GM21390 (cell line): ENCODE measurements around the gene KIF26B.

Experiments used
- ATAC-seq: cut with Tn5 transposase; IDR thresholded peaks from one replicate; pipeline ENCODE4 v1.9.1; 2021; ENCODE audit not compliant: unreplicated experiment

KIF26B gene

DNA sequence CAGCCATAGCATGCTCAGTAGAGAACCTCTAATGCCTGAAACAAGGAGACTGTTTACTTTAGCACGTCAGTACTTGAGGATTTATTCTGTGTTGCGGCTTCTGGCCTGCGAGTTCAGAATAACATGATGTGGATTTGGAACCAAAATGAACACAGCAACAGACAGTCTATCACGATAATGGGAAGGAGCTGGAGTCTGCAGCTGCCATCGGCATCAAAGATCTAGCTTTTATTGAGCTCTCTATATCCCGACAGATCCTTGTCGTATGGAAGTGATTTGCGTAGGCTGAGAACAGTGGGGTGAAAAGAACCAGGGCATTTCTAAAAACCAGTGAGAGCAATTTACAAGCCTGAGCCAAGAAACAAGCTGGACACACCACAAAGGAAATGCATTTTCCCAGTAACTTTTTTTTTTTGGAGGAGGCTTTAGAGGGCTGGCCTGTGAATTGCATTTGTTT is 294.2 kb downstream of the KIF26B start:
- no peak for ATAC-seq

DNA sequence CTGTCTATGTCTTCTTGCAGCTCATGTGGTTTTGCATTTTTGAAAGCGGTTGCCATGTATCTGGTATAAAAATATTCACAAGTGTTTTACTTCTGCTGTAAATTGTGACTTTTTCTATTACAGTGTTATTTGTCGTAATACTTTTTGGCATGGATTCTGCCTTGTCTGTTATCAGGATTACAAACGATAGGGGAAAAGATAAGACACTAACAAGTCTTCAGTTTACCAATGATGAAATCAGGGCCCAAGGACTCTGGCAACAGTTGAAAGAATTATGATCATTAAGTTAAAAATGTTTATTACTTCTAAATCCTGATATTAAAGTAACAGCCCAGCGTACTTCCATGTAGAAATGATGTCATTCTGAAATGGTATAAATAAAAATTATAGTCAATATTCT is 298.8 kb downstream of the KIF26B start:
- ATAC-seq, result no peak

DNA sequence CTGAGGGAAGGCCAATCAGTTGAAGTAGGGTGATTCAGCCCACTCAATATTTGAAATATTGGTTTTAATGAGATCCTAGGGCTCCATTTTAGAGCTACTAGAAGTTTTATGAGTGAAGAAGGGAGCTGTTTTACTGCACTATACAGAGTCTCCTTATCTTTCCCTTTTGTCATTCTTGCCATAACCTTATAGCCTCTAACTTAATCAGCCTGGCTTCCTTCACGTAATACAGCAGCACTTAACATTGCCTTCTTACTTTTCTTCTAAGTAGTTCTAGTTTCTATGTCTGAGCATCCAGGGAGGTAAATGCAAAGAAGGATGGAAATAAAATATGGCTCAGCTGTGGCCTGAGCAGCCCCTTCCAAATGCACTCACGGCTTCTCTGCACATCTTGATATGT is 299.3 kb downstream of the KIF26B start:
- no peak for ATAC-seq

DNA sequence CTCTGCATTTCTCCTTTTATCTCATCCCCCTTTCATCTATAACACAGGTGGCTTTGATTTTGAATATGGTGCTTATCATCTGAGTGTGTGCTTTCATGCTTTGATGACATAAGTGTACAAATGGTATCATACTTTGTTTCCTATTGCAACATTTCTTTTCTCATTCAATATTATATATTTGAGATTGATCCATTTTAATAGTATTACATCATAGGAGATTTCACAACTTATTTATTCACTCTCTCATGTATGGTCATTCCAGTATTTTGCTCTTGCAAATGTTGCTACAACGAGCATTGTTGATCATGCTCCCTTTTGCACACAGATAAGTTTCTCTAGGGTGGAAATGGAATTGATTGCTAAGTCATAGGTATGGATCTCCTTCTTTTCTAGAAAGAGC is 302.8 kb downstream of the KIF26B start:
- no peak for ATAC-seq

DNA sequence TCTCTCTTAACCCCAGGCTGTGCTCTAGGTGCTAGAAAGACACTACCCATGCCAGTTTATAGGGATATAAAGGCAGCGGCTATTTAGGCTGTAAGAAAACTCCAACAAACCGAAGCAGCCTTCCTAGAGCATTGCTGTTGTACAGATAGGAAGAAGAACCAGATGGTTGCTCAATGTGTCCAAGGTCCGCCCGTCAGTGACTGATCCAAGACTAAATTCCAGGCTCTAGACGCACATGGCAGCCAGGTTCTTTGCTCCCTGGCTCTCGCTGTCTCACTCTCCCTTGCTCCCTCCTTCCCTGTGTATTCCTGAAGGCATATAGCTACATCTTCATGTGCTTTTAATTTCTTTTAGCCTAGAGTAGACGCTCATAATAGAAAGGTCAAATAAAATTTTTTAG is 303.4 kb downstream of the KIF26B start:
- no peak for ATAC-seq

DNA sequence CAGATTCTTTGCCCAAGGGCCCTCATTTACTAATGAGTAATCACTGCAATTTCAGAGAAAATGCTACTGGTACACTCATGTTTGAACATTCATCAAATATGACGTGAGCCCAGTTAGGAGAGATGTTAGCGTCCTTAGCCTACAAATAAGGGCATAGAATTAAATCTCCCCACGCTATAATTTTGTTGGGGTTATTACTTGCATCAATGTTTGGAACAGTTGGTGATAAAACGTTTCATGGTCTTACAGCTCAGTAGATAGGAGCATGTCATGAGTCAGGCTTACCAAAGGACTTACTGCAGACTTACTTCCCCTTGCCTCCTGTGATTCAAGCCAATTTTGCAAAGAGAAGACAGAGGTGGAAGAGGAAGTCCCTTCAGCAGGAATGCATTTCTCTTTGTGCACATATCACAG is 304.0 kb downstream of the KIF26B start:
- no peak for ATAC-seq

DNA sequence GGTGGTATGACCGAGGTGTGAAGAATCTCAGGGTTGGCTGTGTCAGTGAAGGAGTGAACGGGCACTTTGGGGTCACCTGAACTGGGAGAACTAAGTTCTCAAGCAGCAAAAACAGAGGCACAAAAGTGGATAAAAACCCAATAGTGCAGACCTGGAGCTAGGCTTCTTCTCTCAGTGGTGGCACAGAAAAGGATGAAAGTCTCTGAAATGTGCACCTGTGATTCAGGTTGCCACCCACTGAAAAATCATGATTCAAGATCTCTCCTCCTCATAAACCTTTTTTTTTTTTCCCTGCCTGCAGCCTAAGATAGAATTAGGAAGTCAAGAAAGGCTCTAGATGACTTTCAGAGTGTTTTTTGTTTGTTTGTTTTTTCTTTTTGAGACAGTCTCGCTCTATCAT is 304.8 kb downstream of the KIF26B start:
- no peak for ATAC-seq

DNA sequence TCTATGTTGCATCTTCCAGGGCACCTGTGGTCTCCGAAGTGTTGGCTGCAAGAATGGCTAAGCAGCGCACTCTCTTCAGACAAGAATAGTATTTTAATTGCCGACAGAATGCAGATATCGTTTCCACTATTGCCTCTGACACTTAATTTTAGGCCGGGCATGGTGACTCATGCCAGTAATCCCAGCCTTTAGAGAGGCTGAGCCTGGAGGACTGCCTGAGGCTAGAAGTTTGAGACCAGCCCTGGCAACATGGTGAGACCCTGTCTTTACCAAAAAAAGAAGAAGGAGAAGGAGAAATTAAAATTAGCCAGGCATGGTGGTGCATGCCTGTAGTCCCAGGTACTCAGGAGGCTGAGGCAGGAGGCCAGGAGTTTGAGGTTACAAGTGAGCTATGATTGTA is 306.9 kb downstream of the KIF26B start:
- ATAC-seq, result no peak

DNA sequence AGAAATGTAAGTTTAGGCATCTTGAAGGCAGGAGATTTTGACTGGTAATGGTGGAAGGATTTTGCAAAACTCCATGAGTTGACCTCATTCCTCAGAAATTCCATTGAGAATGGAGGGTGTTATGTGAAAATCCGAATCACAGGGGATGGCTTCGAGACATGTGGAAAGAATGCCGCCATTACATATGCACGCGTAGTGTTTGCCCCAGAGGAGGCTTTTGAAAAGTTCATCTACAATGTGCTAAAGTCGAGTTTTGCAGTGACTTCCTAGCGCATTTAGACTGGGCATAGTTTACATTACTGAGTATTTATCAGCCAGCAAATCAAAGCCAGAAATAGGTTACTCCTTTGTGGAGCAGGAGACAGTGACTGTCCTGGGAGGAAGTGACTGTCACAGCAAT is 307.4 kb downstream of the KIF26B start:
- no peak for ATAC-seq

DNA sequence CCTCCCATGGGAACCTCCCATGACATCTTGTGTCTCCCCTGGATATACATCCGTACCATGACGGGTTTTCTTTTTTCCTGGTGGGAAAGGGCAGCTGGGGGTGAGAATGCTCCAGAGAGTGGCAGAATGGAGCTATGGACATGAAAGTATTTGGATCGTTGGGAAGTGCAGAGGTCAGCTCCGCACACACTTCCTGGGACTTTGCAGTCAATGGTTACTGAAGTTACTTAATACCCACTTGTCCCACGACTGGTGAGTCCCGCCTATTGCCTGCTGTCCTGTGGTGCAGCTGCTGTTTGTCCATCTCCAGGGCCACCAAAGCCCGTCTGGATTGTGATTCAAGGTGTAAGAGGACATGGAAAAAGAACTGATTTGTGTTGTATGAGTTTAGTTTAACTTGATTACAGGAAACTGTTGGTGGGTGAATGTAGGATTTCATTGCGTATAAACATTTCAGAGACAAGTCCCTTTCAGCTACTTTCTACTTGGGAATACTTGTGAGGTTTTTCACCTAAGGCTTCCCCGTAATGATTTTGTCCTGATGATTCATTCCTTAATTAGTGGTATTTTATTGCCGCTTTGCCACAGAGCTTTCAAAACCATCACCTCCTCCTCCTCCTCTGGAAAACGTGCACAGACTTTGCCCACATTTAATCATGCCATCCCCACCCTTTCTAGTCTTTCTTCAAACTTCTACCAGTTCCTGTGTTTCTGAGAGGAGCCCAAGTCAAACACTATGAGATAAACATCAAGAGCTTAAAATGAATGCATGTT is 308.8 kb downstream of the KIF26B start:
- no peak for ATAC-seq

DNA sequence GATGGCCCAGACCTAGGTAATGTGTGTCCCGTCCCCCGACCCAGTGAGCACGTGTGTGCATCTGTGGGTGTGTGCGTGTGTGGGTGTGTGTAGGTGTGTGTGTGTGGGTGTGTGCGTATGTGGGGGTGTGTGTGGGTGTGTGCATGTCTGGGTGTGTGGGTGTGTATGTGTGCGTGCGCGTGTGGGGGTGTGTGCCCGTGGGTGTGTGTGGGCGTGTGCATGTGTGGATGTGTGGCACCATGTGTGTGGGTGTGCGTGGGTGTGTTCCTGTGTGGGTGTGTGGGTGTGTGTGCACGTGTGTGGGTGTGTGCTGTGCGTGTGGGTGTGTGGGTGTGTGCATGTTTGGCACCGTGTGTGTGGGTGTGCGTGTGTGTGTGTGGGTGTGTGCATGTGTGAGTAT is 309.5 kb downstream of the KIF26B start:
- ATAC-seq, result no peak

DNA sequence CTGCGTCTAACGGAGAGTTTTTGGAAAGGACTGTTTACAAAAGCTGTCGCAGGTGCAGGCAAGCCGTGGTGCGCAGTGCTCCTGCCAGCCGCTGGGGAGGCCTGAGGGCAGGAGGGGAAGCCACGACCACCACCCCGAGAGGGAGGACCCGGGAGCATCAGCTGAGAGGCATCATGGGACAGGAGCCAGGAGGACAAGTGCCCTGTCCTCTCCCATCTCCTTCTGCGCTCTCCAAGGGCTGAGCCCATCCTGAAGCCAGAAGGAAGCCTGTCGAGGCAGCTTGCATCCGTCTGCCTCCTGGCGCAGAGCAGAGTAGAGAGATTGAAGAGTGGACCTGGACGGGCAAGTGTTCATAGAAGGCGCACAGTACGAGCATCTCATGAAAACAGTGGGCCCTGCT is 310.9 kb downstream of the KIF26B start:
- no peak for ATAC-seq

DNA sequence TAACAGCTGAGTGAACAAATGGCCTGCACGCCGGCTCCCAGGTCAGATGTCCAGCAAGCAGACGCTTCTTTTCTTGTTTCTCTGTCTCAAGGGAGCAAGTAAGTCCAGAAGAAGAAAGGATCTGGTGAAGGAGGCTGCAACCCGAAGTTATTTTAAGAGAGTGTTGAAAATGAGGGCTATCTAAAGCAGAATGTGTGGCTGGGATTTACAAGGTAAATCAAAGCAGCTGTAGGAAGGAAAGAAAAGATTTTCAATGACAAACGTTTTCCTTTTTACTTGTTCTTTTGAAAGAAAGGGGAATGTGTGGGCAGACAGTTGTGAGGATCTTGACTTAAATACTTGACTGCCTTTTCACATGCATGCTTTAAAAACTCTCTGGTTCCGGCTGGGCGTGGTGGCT is 311.5 kb downstream of the KIF26B start:
- no peak for ATAC-seq

DNA sequence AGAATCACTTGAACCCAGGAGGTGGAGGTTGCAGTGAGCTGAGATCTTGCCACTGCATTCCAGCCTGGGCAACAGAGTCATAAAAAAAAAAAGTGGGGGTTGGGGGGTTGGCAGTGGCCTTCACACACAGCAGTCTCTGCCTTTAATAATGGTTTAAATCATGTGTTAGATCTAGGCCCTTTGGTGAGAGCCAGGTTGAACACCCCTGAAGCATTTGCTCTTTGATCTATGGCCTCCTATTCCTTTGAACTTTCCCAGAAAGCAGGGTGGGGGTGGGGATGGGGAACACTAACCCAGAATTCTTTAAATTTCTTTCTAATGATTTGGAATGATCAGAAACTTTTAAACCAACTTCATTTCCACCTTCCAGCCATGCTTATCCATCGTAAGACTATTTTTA is 313.0 kb downstream of the KIF26B start:
- no peak for ATAC-seq

DNA sequence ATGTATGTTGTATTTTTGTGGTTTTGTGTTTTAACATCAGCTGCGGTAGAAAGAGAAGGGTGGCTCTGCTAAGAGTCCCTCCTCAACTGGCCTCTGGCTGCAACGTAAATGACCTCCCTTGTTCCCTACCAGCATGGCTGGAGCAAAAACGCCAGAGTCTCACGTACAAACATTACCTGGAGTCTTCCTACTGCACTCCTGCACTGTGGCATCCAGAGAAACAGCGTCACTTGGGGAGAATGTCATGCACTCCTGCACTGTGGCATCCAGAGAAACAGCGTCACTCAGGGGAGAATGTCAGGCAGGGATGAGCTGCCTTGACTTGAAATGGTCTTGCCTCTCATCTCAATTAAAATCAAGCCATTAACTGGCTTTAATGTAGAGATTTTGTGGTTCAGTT is 314.2 kb downstream of the KIF26B start:
- ATAC-seq, result no peak

DNA sequence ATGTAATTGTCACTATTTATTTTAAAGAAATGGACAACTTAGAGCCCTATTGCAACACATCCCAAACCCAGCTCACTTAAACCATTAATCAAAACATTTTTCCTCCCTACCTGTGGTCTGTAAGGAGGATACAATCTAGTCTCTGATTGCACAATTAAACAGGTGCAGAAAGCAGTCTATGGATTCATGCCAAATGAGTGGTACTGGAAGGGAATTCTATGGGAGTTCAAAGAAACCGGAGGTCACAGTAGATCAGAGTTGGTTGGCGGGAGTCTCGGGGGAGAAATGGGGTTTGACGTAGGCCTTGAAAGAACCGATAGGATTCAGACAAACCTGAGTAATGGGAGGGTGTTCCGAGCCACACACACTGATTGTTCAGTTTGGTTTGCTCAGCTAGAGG is 314.9 kb downstream of the KIF26B start:
- no peak for ATAC-seq

DNA sequence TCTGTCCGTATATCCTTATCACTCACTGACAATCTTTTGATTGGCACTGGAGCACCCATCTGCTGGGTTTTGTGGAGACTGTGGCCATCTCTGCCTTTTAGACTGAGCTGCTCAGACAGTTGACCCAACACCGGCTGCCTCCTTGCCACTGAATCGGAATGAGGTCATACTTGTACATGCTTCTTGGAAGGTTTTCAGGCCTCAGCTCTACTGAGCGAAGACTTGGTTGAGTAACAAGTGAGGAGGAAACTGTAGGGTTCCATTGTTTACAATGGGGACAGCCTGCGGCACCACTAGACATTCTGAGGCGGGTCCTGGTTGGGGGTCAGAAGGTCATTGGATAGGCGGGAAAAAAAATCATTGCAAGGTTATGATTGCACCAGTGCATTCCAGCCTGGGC is 320.3 kb downstream of the KIF26B start:
- no peak for ATAC-seq

DNA sequence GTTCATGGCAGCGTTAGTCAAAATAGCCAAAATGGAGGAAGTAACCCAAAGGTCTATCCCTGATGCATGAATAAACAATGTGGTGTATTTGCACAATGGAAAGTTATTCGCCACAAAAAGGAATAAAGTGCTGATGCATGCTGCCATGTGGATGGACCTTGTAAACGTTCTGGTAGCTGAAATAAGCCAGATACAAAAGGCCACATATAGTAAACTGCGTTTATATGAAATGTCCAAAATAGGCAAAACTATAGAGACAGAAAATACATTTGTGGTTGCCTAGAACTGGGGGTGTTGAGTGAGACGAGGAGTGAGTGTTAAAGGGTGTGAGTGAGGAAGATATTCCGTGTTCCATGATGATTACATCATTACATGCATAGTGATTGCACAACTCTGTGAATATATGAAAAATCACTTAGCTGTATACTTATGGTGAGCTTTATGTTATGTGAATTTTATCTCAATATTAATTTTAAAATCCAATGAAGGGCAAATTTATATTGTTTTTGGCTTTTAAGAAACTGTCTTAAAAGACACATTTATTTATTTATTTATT is 321.3 kb downstream of the KIF26B start:
- no peak for ATAC-seq

DNA sequence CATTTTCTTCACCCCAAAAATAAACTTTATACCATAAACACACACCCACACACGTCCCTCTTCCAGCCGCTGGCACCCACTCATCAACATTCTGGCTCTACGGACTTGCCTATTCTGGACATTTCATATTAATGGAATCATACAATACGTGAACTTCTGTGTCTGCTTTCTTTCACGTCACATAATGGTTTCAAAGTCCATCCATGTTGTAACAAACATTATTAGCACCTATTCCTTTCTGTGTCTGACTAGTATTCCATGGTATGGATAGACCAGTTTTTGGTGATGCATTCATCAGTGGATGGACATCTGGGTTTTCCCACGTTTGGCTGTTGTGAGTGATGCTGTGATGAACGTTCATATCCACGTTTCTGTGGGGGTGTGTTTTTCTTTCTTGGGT is 323.2 kb downstream of the KIF26B start:
- no peak for ATAC-seq

DNA sequence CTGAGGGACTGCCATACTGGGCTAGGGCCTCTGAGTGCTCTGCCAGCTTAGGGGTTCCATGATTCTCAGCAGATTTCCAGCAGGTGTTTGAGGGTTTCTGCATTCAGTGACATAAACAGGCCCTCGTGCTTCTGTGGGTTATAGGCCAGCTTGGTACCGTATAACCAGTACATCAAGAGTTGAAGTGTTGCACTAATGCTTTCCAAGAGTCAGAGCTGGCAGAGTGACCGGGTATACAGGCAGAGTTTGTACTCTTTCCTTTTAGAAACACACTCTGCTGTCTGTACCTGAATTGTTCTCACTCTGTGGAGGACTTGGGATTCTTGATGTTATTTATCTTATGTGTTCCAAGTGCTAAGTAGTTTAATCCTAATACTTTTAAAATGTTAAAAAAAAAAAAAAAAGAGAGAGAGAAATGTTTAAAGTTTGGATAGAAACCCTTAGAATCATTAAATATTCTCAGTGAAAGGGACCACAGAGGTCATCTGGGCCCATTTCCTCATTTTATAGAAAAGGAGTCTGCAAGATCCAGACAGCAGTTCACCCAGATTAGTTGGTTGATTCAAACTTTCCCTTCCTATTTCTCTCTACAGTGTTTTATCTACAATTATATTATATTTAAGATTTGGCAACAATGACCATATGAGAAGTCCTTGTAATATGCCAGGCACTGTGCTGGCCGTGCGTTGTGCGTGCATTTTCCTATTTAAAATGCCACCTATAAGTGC is 325.8 kb downstream of the KIF26B start:
- ATAC-seq, result no peak

DNA sequence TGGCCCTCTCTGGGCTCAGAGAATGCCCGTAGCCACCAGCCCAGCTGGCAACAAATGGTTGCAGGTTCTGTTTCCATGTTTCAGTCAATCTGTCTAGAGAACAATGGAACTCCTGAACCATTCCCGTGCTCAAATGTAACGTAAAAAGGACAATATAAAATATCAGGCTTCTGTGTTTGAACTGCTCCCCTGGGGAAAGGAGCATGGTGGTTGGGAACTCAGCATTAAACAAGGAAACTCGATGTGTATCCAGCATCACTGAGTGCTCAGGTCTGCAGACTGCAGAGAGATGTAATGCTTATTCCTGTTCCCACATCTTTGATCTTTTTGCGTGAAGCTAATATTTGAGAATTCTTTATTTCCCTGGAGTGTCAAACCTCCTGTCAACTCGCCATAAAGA is 326.5 kb downstream of the KIF26B start:
- no peak for ATAC-seq

DNA sequence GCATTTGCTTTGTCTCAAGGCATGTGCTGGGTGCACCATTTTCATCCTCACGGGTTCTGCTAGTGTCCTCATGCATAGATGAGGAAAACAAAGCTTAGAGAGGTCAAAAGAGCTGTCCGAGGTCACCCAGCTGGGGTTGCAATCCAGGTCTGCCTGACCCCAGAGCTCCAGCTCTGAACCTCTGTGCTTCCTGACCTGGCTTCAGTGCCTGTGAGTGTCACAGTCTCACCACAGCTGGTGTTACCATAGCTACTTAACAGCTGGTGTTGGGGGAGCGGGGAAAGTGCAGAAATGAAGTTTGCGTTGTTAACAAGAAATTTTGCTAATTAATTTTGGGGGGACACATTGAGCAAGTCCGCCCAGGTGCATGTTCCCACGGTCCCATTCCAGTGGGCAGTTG is 328.5 kb downstream of the KIF26B start:
- no peak for ATAC-seq
